GM12872 (cell line): ENCODE measurements around the gene SPAG16.

Source experiments
- CTCF ChIP-seq: IDR thresholded peaks from 3 replicates; pipeline ENCODE4 v1.5.1; 2011; ENCODE audit warnings: low read depth, mild to moderate bottlenecking, low read length, moderate library complexity; ENCODE audit not compliant: insufficient read depth

Gene SPAG16

GRCh38 chr2:213562539-213563180 lies 278.4 kb downstream of the SPAG16 start:
- no peak for TF ChIP-seq CTCF

- no peak for TF ChIP-seq CTCF
Measured at GRCh38 chr2:213566846-213567245, 282.6 kb downstream of the SPAG16 start.

- no peak for TF ChIP-seq CTCF
Measured at GRCh38 chr2:213609570-213610170, 325.4 kb downstream of the SPAG16 start.

- no peak; the same call in 2 of the 3 replicates for TF ChIP-seq CTCF
Measured at GRCh38 chr2:213627054-213627710, 342.9 kb downstream of the SPAG16 start.

- TF ChIP-seq CTCF, result no peak
Measured at GRCh38 chr2:213627835-213628460, 343.7 kb downstream of the SPAG16 start.

GRCh38 chr2:213640738-213641425 lies 356.6 kb downstream of the SPAG16 start:
- TF ChIP-seq CTCF, result no peak

GRCh38 chr2:213644926-213645325 lies 360.7 kb downstream of the SPAG16 start:
- no peak for TF ChIP-seq CTCF
